Loucy (cell line): ENCODE measurements around the gene LRCH1.

ENCODE experiments used
- H2AFZ ChIP-seq: fragments of 200-600 bp; sonication (generic); 2 replicates; pipeline ENCODE4 v1.6.0; 2016; ENCODE audit warnings: antibody characterized with exemption, mild to moderate bottlenecking, low read length, moderate library complexity
- H3F3A ChIP-seq: fragments of 200-600 bp; 2 replicates; pipeline ENCODE4 v1.6.0; 2016; ENCODE audit warnings: antibody characterized with exemption, low read depth, mild to moderate bottlenecking
- H3K27me3 ChIP-seq: fragments of 200-600 bp; sonication (generic); 2 replicates; pipeline ENCODE4 v1.6.1; 2014; ENCODE audit warnings: low read length, mild to moderate bottlenecking; ENCODE audit not compliant: insufficient read depth, poor library complexity, severe bottlenecking
- H3K36me3 ChIP-seq: fragments of 200-600 bp; sonication (generic); 2 replicates; pipeline ENCODE4 v1.6.1; 2016; ENCODE audit warnings: low read length; ENCODE audit not compliant: insufficient read depth
- H3K4me1 ChIP-seq: fragments of 200-600 bp; sonication (generic); 2 replicates; pipeline ENCODE4 v1.5.1; 2014; ENCODE audit warnings: low read length, mild to moderate bottlenecking; ENCODE audit not compliant: insufficient read depth, poor library complexity, severe bottlenecking
- H3K4me2 ChIP-seq: fragments of 200-600 bp; sonication (generic); 2 replicates; pipeline ENCODE4 v1.6.0; 2014; ENCODE audit warnings: antibody characterized with exemption, low read length, low read depth, mild to moderate bottlenecking; ENCODE audit not compliant: poor library complexity, severe bottlenecking
- H3K4me3 ChIP-seq: fragments of 200-600 bp; sonication (generic); 2 replicates; pipeline ENCODE4 v1.5.1; 2014; ENCODE audit warnings: low read length, mild to moderate bottlenecking, mixed read lengths; ENCODE audit not compliant: poor library complexity, severe bottlenecking
- H3K79me2 ChIP-seq: fragments of 200-600 bp; sonication (generic); 2 replicates; pipeline ENCODE4 v1.6.1; 2014; ENCODE audit warnings: low read length; ENCODE audit not compliant: insufficient read depth
- H3K9ac ChIP-seq: fragments of 200-600 bp; sonication (generic); 2 replicates; pipeline ENCODE4 v1.6.0; 2014; ENCODE audit warnings: mild to moderate bottlenecking, low read depth, low read length, moderate library complexity; ENCODE audit not compliant: poor library complexity, severe bottlenecking
- H3K9me2 ChIP-seq: fragments of 200-600 bp; sonication (generic); replicated peaks from 2 replicates; pipeline ENCODE4 v1.6.1; 2016; ENCODE audit warnings: low read depth, low read length, mixed read lengths
- H3K9me3 ChIP-seq: fragments of 200-600 bp; sonication (generic); 2 replicates; pipeline ENCODE4 v1.6.1; 2014; ENCODE audit warnings: mild to moderate bottlenecking, antibody characterized with exemption, low read length, low read depth; ENCODE audit not compliant: insufficient read depth
- H4K20me1 ChIP-seq: fragments of 200-600 bp; sonication (generic); 2 replicates; pipeline ENCODE4 v1.6.0; 2014; ENCODE audit warnings: antibody characterized with exemption, low read length, mild to moderate bottlenecking; ENCODE audit not compliant: insufficient read depth, poor library complexity, severe bottlenecking
- EZH2phosphoT487 ChIP-seq: fragments of 200-600 bp; IDR thresholded peaks from 2 replicates; pipeline ENCODE4 v1.6.1; 2018; ENCODE audit warnings: antibody characterized with exemption, mild to moderate bottlenecking, moderate library complexity, borderline replicate concordance
- TF ChIP-seq, protein P1 (sequence below): fragments of 200-600 bp; sonication (generic); conservative IDR thresholded peaks from 2 replicates; pipeline ENCODE4 v1.5.1; 2014; ENCODE audit warnings: mild to moderate bottlenecking, antibody characterized with exemption, low read length

LRCH1 gene

DNA sequence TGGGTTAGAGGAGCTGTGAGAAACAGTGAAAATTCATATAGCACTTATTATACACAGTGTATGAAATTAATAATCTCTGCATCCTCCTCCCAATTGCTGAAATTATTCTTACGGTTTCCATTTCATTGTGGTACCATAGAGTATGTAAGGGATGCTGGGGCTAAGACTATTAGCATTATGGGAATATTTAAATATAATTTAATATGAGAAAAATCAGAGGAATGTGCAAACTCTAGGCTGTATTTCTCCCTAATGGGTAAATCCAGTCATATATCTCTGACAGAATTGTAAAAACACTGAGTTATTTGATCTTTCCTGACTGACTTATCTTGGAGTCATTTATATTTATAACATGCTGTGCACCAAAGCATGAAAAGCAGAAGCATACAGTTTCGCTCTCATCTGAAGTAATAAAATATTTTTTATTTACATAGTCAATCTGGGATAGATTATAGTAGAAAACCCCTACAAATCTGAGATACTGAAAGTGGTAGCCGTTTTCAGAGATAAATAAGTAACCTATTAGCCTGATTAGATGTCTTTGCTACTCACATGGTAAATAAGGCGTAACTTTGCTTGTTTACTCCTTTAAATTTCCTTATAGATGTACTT, 34.9 kb downstream of the LRCH1 start:
- Histone ChIP-seq H3K79me2 (peaks cover 97% of the 10 kb centered on the region), H3K9me3 (no peaks in the 10 kb centered on the region), H3K9me2 (no peaks in the 10 kb centered on the region), H3K27me3 (no peaks in the 10 kb centered on the region), H4K20me1 (peaks cover 59% of the 10 kb centered on the region), H3K4me1 (peaks cover 35% of the 10 kb centered on the region), H3K9ac (no peak overlapping the region), H2AFZ (no peak overlapping the region), H3F3A (no peaks in the 10 kb centered on the region), H3K36me3 (no peaks in the 10 kb centered on the region), H3K4me2 (no peak overlapping the region), H3K4me3 (no peak overlapping the region)
- TF ChIP-seq, protein P1, sequence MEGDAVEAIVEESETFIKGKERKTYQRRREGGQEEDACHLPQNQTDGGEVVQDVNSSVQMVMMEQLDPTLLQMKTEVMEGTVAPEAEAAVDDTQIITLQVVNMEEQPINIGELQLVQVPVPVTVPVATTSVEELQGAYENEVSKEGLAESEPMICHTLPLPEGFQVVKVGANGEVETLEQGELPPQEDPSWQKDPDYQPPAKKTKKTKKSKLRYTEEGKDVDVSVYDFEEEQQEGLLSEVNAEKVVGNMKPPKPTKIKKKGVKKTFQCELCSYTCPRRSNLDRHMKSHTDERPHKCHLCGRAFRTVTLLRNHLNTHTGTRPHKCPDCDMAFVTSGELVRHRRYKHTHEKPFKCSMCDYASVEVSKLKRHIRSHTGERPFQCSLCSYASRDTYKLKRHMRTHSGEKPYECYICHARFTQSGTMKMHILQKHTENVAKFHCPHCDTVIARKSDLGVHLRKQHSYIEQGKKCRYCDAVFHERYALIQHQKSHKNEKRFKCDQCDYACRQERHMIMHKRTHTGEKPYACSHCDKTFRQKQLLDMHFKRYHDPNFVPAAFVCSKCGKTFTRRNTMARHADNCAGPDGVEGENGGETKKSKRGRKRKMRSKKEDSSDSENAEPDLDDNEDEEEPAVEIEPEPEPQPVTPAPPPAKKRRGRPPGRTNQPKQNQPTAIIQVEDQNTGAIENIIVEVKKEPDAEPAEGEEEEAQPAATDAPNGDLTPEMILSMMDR, result no peak
- no peak for TF ChIP-seq EZH2phosphoT487

DNA sequence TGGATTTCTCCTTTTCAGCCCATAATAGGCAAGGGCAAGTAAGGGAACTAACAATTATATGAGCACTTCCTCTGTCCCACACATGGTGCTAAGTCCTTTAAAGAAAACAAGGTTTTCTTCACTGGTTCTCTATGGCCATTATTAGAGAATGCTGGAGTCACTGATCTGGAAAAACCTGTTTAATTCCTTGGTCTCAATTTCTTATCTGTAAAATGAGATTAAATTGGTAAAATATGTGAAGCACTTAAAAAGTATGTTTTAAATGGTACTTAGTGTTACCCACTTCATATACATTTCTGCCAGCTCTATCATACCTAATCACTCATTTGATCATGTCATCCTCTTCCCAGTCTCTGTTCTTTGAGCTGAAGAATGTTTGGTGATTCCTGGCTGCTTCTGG, 39.4 kb downstream of the LRCH1 start:
- Histone ChIP-seq H2AFZ (no peak overlapping the region), H3K4me2 (no peak overlapping the region), H3K4me3 (no peak overlapping the region), H3F3A (no peaks in the 10 kb centered on the region), H3K79me2 (peaks cover 98% of the 10 kb centered on the region), H3K9ac (no peak overlapping the region), H3K9me3 (no peaks in the 10 kb centered on the region), H3K4me1 (peaks cover 64% of the 10 kb centered on the region), H3K9me2 (no peaks in the 10 kb centered on the region), H3K36me3 (no peaks in the 10 kb centered on the region), H4K20me1 (peaks cover 63% of the 10 kb centered on the region), H3K27me3 (no peaks in the 10 kb centered on the region)
- no peak for TF ChIP-seq EZH2phosphoT487
- TF ChIP-seq, protein P1, result no peak

DNA sequence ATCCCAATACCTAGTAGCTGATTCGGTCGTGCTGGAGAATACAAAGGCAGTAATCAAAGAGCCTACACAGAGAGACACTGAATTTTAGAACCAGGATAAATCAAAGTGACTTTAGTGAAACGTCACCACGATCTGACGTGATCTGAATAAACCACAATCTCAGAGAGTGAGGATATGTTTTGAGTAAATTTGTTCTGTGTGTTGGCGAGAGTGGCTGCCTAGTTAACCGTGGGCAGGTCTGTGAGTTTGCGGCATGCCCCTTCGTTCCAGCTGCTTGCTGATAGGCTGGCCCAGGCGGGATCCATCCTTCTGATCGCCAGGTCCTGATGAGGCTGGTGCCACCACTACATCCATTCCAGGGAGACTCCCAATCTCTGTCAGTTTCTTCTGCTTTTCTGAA, 40.4 kb downstream of the LRCH1 start:
- no peak overlapping the region for H2AFZ ChIP-seq
- H3K36me3 ChIP-seq, result no peaks in the 10 kb centered on the region
- peaks cover 75% of the 10 kb centered on the region for H3K4me1 ChIP-seq
- H3K9ac ChIP-seq, result no peak overlapping the region
- H4K20me1 ChIP-seq, result peaks cover 59% of the 10 kb centered on the region
- TF ChIP-seq, protein P1, result no peak
- no peak for TF ChIP-seq EZH2phosphoT487
- H3K9me2 ChIP-seq, result no peaks in the 10 kb centered on the region
- H3F3A ChIP-seq, result no peaks in the 10 kb centered on the region
- no peak overlapping the region for H3K4me2 ChIP-seq
- no peaks in the 10 kb centered on the region for H3K27me3 ChIP-seq
- no peaks in the 10 kb centered on the region for H3K9me3 ChIP-seq
- H3K4me3 ChIP-seq, result no peak overlapping the region
- peaks cover 98% of the 10 kb centered on the region for H3K79me2 ChIP-seq
